Endothelial cell of umbilical vein (primary cell): ENCODE measurements around the gene EHD1. TPM values are rescaled to one million over a fixed set of nuclear protein-coding genes. Genes with fewer than 3 reads are reported as not detected.

Experiments
- BruUV-seq: library from RNA; stranded (reverse); fragments of 400-500 nt; replicated peaks from 2 replicates; lab custom pipeline; 2021; lab: Mats Ljungman, UMichigan
- CTCF ChIA-PET: fragments of 300-600, 350-600 bp; sonication (Branson Sonifier 250); formaldehyde crosslinking; loops from one replicate; lab custom pipeline; 2021; ENCODE audit warnings: antibody characterized with exemption, inconsistent platforms; lab: Charles Lee
- POLR2A ChIA-PET: fragments of 300-600, 350-600 bp; sonication (Branson Sonifier 250); formaldehyde crosslinking; loops from one replicate; lab custom pipeline; 2021; ENCODE audit warnings: antibody characterized with exemption, inconsistent platforms; lab: Charles Lee
- DNase-seq: peaks from one replicate; pipeline ENCODE4 v3.0.0-alpha.2; 2011; ENCODE audit warnings: low read depth, low spot score
- FAIRE-seq: peaks from 2 replicates; lab custom pipeline; 2011; peaks lifted over from hg19 to GRCh38; lab: Jason Lieb, UNC
- H2AFZ ChIP-seq: 2 replicates; pipeline ENCODE4 v1.6.0; 2012; ENCODE audit warnings: low read depth, low read length, control low read depth, inconsistent platforms
- H3K27ac ChIP-seq: 2 replicates; pipeline ENCODE4 v1.5.1; 2011; ENCODE audit warnings: low read depth, mild to moderate bottlenecking, control low read depth, low read length, moderate library complexity; ENCODE audit not compliant: insufficient read depth
- H3K27me3 ChIP-seq, 2 experiments: 2 replicates each; pipeline versions ENCODE4 v1.6.0 to v1.6.1; 2011; ENCODE audit warnings: low read length in 2 of 2, mixed read lengths in 1 of 2; ENCODE audit not compliant: control insufficient read depth in 2 of 2, insufficient read depth in 2 of 2
- H3K36me3 ChIP-seq, 2 experiments: 2 replicates in 1 of 2; 3 replicates in 1 of 2; pipeline ENCODE4 v1.5.1; 2011; ENCODE audit warnings: low read length in 2 of 2, mild to moderate bottlenecking in 1 of 2, moderate library complexity in 1 of 2; ENCODE audit not compliant: control insufficient read depth in 2 of 2, insufficient read depth in 2 of 2; ENCODE audit errors: extremely low read depth in 1 of 2
- H3K4me1 ChIP-seq: 3 replicates; pipeline ENCODE4 v1.5.1; 2011; ENCODE audit warnings: mild to moderate bottlenecking, low read length; ENCODE audit not compliant: control insufficient read depth, insufficient read depth; ENCODE audit errors: extremely low read depth
- H3K4me2 ChIP-seq: 2 replicates; pipeline ENCODE4 v1.6.1; 2011; ENCODE audit warnings: low read length, control low read depth, mixed read lengths; ENCODE audit not compliant: insufficient read depth
- H3K4me3 ChIP-seq, 3 experiments: fragments of 200-600 bp in 1 of 3; sonication (generic), shearing (Covaris generic) in 1 of 3; replicated peaks in 1 of 3; 2 replicates each; pipeline ENCODE4 v1.5.1; 2011 to 2016; ENCODE audit warnings: control low read depth in 3 of 3, low read length in 3 of 3, mild to moderate bottlenecking in 2 of 3, inconsistent platforms in 1 of 3, low read depth in 1 of 3, moderate library complexity in 1 of 3; ENCODE audit not compliant: insufficient read depth in 1 of 3
- H3K79me2 ChIP-seq: 2 replicates; pipeline ENCODE4 v1.6.0; 2012; ENCODE audit warnings: low read length, inconsistent platforms; ENCODE audit not compliant: control insufficient read depth, insufficient read depth
- H3K9ac ChIP-seq: replicated peaks from 2 replicates; pipeline ENCODE3; 2011; ENCODE audit warnings: low read length, control low read depth; ENCODE audit not compliant: insufficient read depth; ENCODE audit errors: extremely low read depth
- H3K9me1 ChIP-seq: replicated peaks from 3 replicates; pipeline ENCODE4 v1.6.0; 2011; ENCODE audit warnings: mild to moderate bottlenecking, low read length; ENCODE audit not compliant: control insufficient read depth, insufficient read depth; ENCODE audit errors: extremely low read depth
- H3K9me3 ChIP-seq: replicated peaks from 2 replicates; pipeline ENCODE4 v1.5.1; 2012; ENCODE audit warnings: low read length, inconsistent platforms; ENCODE audit not compliant: control insufficient read depth, insufficient read depth
- H4K20me1 ChIP-seq: replicated peaks from 2 replicates; pipeline ENCODE3; 2011; ENCODE audit warnings: mild to moderate bottlenecking, low read length; ENCODE audit not compliant: control insufficient read depth, insufficient read depth; ENCODE audit errors: extremely low read depth
- EZH2 ChIP-seq: IDR thresholded peaks from 2 replicates; pipeline ENCODE4 v1.6.1; 2012; ENCODE audit warnings: borderline replicate concordance, low read depth, mild to moderate bottlenecking, moderate library complexity, low read length, inconsistent platforms; ENCODE audit not compliant: severe bottlenecking
- FOS ChIP-seq: IDR thresholded peaks from 2 replicates; pipeline ENCODE4 v1.6.1; 2011; ENCODE audit warnings: mild to moderate bottlenecking, low read length, moderate library complexity, borderline replicate concordance; ENCODE audit not compliant: insufficient read depth
- GATA2 ChIP-seq: IDR thresholded peaks from 2 replicates; pipeline ENCODE4 v1.7.0; 2011; ENCODE audit warnings: low read depth, mild to moderate bottlenecking, moderate library complexity, mixed read lengths, low read length; ENCODE audit not compliant: insufficient read length, insufficient read depth
- JUN ChIP-seq: IDR thresholded peaks from 2 replicates; pipeline ENCODE4 v1.6.1; 2011; ENCODE audit warnings: borderline replicate concordance, low read depth; ENCODE audit not compliant: insufficient read length, insufficient read depth
- MYC ChIP-seq: IDR thresholded peaks from one replicate; pipeline ENCODE4 v1.6.1; 2011; ENCODE audit warnings: mild to moderate bottlenecking, low read depth, low read length
- POLR2A ChIP-seq: IDR thresholded peaks from 2 replicates; pipeline ENCODE4 v1.6.1; 2012; ENCODE audit warnings: low read depth, mild to moderate bottlenecking, control low read depth, low read length
- POLR2AphosphoS5 ChIP-seq: IDR thresholded peaks from 2 replicates; pipeline ENCODE4 v1.6.1; 2012; ENCODE audit warnings: low read depth, mild to moderate bottlenecking, control low read depth, low read length, moderate library complexity; ENCODE audit not compliant: insufficient read depth
- dilution Hi-C: fragments of 300-500 bp; cut with MboI; formaldehyde crosslinking; loops from one replicate; pipeline ENCODE4 v1.15.0; 2019; ENCODE audit warnings: low sequenced_read_pairs; ENCODE audit not compliant: extremely low pct_ligation_motif_present
- intact Hi-C: fragments of 100-400 bp; cut with micrococcal nuclease; formaldehyde crosslinking; loops from one replicate; pipeline ENCODE4 v1.10.0; 2022
- polyA plus RNA-seq, 4 experiments: library from polyadenylated mRNA; depleted of rRNA in 3 of 4; stranded (reverse) in 3 of 4; unstranded in 1 of 4; fragments of >200 nt; gene quantifications; 2 replicates each; pipeline versions ENCODE4 v1.2.1 to v1.2.3, GENCODE V29; 2011 to 2012; ENCODE audit warnings: missing spikeins in 1 of 4
- total RNA-seq: library from RNA; stranded (reverse); gene quantifications from 2 replicates; pipeline ENCODE4 v1.2.3, GENCODE V29; 2021
- TF ChIP-seq, protein P1 (sequence below): IDR thresholded peaks from 2 replicates; pipeline ENCODE4 v1.6.1; 2011; ENCODE audit not compliant: insufficient read depth, insufficient read length
- TF ChIP-seq, protein P2 (sequence below), 2 donors: IDR thresholded peaks; 1 replicate in 1 of 2; 2 replicates in 1 of 2; pipeline ENCODE4 v1.5.1; 2011; ENCODE audit warnings: low read length in 2 of 2, mild to moderate bottlenecking in 2 of 2, moderate library complexity in 2 of 2, control low read depth in 1 of 2, inconsistent platforms in 1 of 2, low read depth in 1 of 2; ENCODE audit not compliant: insufficient read depth in 1 of 2; ENCODE audit errors: extremely low read depth in 1 of 2

Gene EHD1
- total and polyA plus RNA-seq, 2 donors (not counting 3 experiments of a cell fraction or from before 2014, with no cell fraction given), result 109 to 136 TPM

DNA sequence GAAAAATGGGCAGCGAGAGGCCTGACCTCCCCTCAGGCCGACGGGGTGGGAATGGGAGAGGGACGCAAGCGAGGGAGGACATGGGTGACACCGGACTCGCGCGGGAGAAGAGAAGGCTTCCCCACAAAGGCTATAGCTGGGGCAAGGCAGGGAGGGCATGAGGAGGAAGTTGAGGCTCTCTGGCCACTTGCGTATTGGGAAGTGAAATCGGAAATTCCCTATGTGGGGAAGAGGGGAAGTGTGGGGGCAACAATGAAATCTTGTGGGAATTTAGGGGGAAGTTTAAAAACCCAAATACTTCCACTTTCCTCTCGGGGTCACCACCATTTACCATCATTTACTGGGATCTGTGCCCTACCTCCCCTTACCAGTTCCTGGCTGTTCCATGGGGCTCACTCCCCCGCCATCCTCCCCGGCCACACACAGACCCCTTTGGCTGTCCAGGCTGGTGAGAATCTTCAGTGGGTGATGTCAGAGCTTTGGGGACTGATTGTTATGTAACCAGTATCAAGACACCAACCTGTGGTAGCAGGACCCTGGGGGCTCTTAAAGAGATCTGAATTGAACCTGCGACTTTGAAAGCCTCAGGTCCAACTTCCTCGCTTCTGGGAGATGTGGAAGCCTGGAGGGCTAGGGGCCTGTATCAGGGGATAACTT, 951 bp upstream of the EHD1 start:
- H3K4me3 ChIP-seq, result peak overlapping the region; percentile 54 to 92 (median 62)
- peak; percentile 26 for DNase-seq
- no peak for FAIRE-seq
- no TSS peak for BruUV-seq
- peaks cover 0 to 1% of the 10 kb centered on the region in 2 experiments for H3K36me3 ChIP-seq
- peak overlapping the region; percentile 91 for H3K9ac ChIP-seq
- no peak for TF ChIP-seq GATA2
- no peak for TF ChIP-seq MYC
- no peak for TF ChIP-seq POLR2A
- TF ChIP-seq JUN, result no peak
- TF ChIP-seq, protein P1, sequence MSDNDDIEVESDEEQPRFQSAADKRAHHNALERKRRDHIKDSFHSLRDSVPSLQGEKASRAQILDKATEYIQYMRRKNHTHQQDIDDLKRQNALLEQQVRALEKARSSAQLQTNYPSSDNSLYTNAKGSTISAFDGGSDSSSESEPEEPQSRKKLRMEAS, result no peak
- TF ChIP-seq, protein P2, sequence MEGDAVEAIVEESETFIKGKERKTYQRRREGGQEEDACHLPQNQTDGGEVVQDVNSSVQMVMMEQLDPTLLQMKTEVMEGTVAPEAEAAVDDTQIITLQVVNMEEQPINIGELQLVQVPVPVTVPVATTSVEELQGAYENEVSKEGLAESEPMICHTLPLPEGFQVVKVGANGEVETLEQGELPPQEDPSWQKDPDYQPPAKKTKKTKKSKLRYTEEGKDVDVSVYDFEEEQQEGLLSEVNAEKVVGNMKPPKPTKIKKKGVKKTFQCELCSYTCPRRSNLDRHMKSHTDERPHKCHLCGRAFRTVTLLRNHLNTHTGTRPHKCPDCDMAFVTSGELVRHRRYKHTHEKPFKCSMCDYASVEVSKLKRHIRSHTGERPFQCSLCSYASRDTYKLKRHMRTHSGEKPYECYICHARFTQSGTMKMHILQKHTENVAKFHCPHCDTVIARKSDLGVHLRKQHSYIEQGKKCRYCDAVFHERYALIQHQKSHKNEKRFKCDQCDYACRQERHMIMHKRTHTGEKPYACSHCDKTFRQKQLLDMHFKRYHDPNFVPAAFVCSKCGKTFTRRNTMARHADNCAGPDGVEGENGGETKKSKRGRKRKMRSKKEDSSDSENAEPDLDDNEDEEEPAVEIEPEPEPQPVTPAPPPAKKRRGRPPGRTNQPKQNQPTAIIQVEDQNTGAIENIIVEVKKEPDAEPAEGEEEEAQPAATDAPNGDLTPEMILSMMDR (IDR thresholded peaks at IDR 0.05; ENCODE audit: extremely low read depth in 1 of 2, insufficient read depth in 1 of 2, low read depth in 1 of 2, low read length in 2 of 2), result no peak
- TF ChIP-seq POLR2AphosphoS5, result no peak
- no peak for TF ChIP-seq FOS
- no peak for TF ChIP-seq EZH2
- peaks cover 39% of the 10 kb centered on the region for H3K79me2 ChIP-seq
- dilution Hi-C loops (no loop called here), intact Hi-C loops (no loop called here)
- POLR2A ChIA-PET, result interaction anchor here (0.6 to 3.9 kb wide), 5 partner anchors 10 to 187 kb away, joined by 4 to 45 read pairs (median 6); no protein-coding TSS in a partner anchor
- H3K9me1 ChIP-seq, result no peaks in the 10 kb centered on the region
- H2AFZ ChIP-seq, result no peak overlapping the region
- CTCF ChIA-PET, result interaction anchor here (0.7 to 5.2 kb wide), 7 partner anchors 8 to 79 kb away, joined by 3 to 77 read pairs (median 17); partner anchors contain the start of gene PPP2R5B
- H3K4me2 ChIP-seq, result peak overlapping the region; percentile 67
- H4K20me1 ChIP-seq, result no peaks in the 10 kb centered on the region
- peak overlapping the region; percentile 71 for H3K27ac ChIP-seq
- no peaks in the 10 kb centered on the region for H3K9me3 ChIP-seq
- no peaks in the 10 kb centered on the region for H3K27me3 ChIP-seq
- H3K4me1 ChIP-seq, result peaks cover 22% of the 10 kb centered on the region
